Uterus (tissue), 2 donors: ENCODE measurements around the gene MYH10.

Source experiments
- CTCF ChIP-seq, 4 experiments: fragments of 200-600 bp in 2 of 4; fragments of 450-650 bp in 2 of 4; sonication (generic) in 2 of 4; IDR thresholded peaks; one replicate each; pipeline ENCODE4 v1.5.1; 2016 to 2019; ENCODE audit warnings: antibody characterized with exemption in 4 of 4, mild to moderate bottlenecking in 2 of 4, moderate library complexity in 1 of 4
- POLR2A ChIP-seq, 2 donors: fragments of 450-650 bp; IDR thresholded peaks; one replicate each; pipeline ENCODE4 v1.6.1; 2016; ENCODE audit warnings: antibody characterized with exemption in 2 of 2, mild to moderate bottlenecking in 1 of 2, moderate library complexity in 1 of 2

- TF ChIP-seq POLR2A (IDR thresholded peaks at IDR 0.05), result no peak
- no peak for TF ChIP-seq CTCF (IDR thresholded peaks at IDR 0.05)
These were observed 193.7 kb downstream of the MYH10 start for GRCh38 chr17:8436844-8437171.
